ENCODE results near the gene RXYLT1.

GRCh38 chr12:63808631-63809030 is 28.9 kb downstream of the RXYLT1 start:
- TF ChIP-seq CTCF (IDR thresholded peaks at IDR 0.05) (no peak), POLR2A (IDR thresholded peaks at IDR 0.05) (no peak)
